WTC11 (cell line): Measurements from ENCODE around the gene TAAR9. TPM values are rescaled to one million over a fixed set of nuclear protein-coding genes. Genes with fewer than 3 reads are reported as not detected.

ENCODE experiments used
- ATAC-seq: fragments of 200-7000 bp; cut with Tn5 transposase; 2 replicates; pipeline ENCODE4 v1.10.0; 2021; ENCODE audit warnings: mild to moderate bottlenecking, moderate library complexity
- CTCF ChIA-PET: fragments of 300-600 bp; sonication (Branson Sonifier 250); formaldehyde crosslinking; loops from one replicate; lab custom pipeline; 2021; ENCODE audit warnings: antibody characterized with exemption; lab: Charles Lee
- POLR2A ChIA-PET: fragments of 350-600 bp; sonication (Branson Sonifier 250); formaldehyde crosslinking; loops from one replicate; lab custom pipeline; 2021; ENCODE audit warnings: antibody characterized with exemption; lab: Charles Lee
- DNase-seq: peaks from one replicate; pipeline ENCODE4 v3.0.0; 2021; ENCODE audit warnings: low spot score
- H3K27ac Mint-ChIP-seq: 2 replicates; pipeline ENCODE4 v1.8.0; 2021; ENCODE audit warnings: mixed read lengths
- H3K27me3 Mint-ChIP-seq: 2 replicates; pipeline ENCODE4 v1.8.0; 2021; ENCODE audit warnings: low read depth, mild to moderate bottlenecking, moderate library complexity, mixed read lengths
- H3K36me3 Mint-ChIP-seq: 2 replicates; pipeline ENCODE4 v1.8.0; 2021; ENCODE audit warnings: mixed read lengths
- H3K4me1 Mint-ChIP-seq: 2 replicates; pipeline ENCODE4 v1.8.0; 2022; ENCODE audit warnings: mixed read lengths
- H3K4me3 Mint-ChIP-seq: 2 replicates; pipeline ENCODE4 v1.8.0; 2021; ENCODE audit warnings: mild to moderate bottlenecking, moderate library complexity, mixed read lengths
- H3K9me3 Mint-ChIP-seq: 2 replicates; pipeline ENCODE4 v1.8.0; 2021; ENCODE audit warnings: mixed read lengths
- FOXK1 ChIP-seq: sonication (generic); formaldehyde crosslinking; IDR thresholded peaks from 2 replicates; pipeline ENCODE4 v1.8.0; 2022; ENCODE audit warnings: mild to moderate bottlenecking, moderate library complexity, missing genetic modification reagents
- GTF2I ChIP-seq: fragments of 250-450 bp; sonication (Bioruptor Pico); conservative IDR thresholded peaks from 2 replicates; pipeline ENCODE4 v1.4.0; 2021; ENCODE audit warnings: mild to moderate bottlenecking
- JAZF1 ChIP-seq: fragments of 250-450 bp; sonication (Bioruptor Pico); IDR thresholded peaks from 2 replicates; pipeline ENCODE4 v1.9.0; 2021; ENCODE audit warnings: moderate library complexity, mild to moderate bottlenecking, inconsistent platforms
- NFE2L1 ChIP-seq: sonication (generic); formaldehyde crosslinking; IDR thresholded peaks from 2 replicates; pipeline ENCODE4 v1.8.1; 2023; ENCODE audit warnings: missing genetic modification reagents
- NFYB ChIP-seq: sonication (generic); formaldehyde crosslinking; conservative IDR thresholded peaks from 2 replicates; pipeline ENCODE4 v1.8.0; 2022; ENCODE audit warnings: low read depth, missing genetic modification reagents
- RELA ChIP-seq: sonication (generic); formaldehyde crosslinking; IDR thresholded peaks from 2 replicates; pipeline ENCODE4 v1.8.1; 2022; ENCODE audit warnings: missing genetic modification reagents, mild to moderate bottlenecking, borderline replicate concordance
- SMAD4 ChIP-seq: sonication (generic); formaldehyde crosslinking; IDR thresholded peaks from 2 replicates; pipeline ENCODE4 v1.8.0; 2022; ENCODE audit warnings: mild to moderate bottlenecking, missing genetic modification reagents
- SP1 ChIP-seq: sonication (generic); formaldehyde crosslinking; conservative IDR thresholded peaks from 2 replicates; pipeline ENCODE4 v1.8.1; 2022; ENCODE audit warnings: missing genetic modification reagents
- ZBTB21 ChIP-seq: sonication (generic); formaldehyde crosslinking; IDR thresholded peaks from 2 replicates; pipeline ENCODE4 v1.8.1; 2023; ENCODE audit warnings: mild to moderate bottlenecking, missing genetic modification reagents, borderline replicate concordance
- total RNA-seq: library from RNA; stranded (reverse); gene quantifications from 3 replicates; pipeline ENCODE4 v1.2.3, GENCODE V29; 2021
- TF ChIP-seq, protein P1 (sequence below): fragments of 250-450 bp; sonication (Bioruptor Pico); IDR thresholded peaks from 2 replicates; pipeline ENCODE4 v2.1.2; 2022; ENCODE audit warnings: mild to moderate bottlenecking, moderate library complexity
- TF ChIP-seq, protein P2 (sequence below): sonication (generic); formaldehyde crosslinking; IDR thresholded peaks from 2 replicates; pipeline ENCODE4 v1.8.0; 2023; ENCODE audit warnings: missing genetic modification reagents
- TF ChIP-seq, protein P3 (sequence below): fragments of 250-450 bp; sonication (Bioruptor Pico); IDR thresholded peaks from 2 replicates; pipeline ENCODE4 v1.9.0; 2021; ENCODE audit warnings: mild to moderate bottlenecking
- TF ChIP-seq, protein P4 (sequence below): sonication (generic); formaldehyde crosslinking; conservative IDR thresholded peaks from 2 replicates; pipeline ENCODE4 v1.8.1; 2022; ENCODE audit warnings: mild to moderate bottlenecking, missing genetic modification reagents
- TF ChIP-seq, protein P5 (sequence below): sonication (generic); formaldehyde crosslinking; IDR thresholded peaks from 2 replicates; pipeline ENCODE4 v1.8.1; 2023; ENCODE audit warnings: mild to moderate bottlenecking, moderate library complexity, missing genetic modification reagents
- TF ChIP-seq, protein P6 (sequence below): sonication (generic); formaldehyde crosslinking; IDR thresholded peaks from 2 replicates; pipeline ENCODE4 v1.8.0; 2022; ENCODE audit warnings: mild to moderate bottlenecking, missing genetic modification reagents
- TF ChIP-seq, protein P7 (sequence below): sonication (generic); formaldehyde crosslinking; IDR thresholded peaks from 2 replicates; pipeline ENCODE4 v1.8.1; 2023; ENCODE audit warnings: mild to moderate bottlenecking, missing genetic modification reagents, borderline replicate concordance
- TF ChIP-seq, protein P8 (sequence below): fragments of 200-600 bp; IDR thresholded peaks from 2 replicates; pipeline ENCODE4 v1.8.0; 2022; ENCODE audit warnings: antibody characterized with exemption

The TAAR9 gene
- total RNA-seq, 1 experiment from 2014 or later = not detected

DNA sequence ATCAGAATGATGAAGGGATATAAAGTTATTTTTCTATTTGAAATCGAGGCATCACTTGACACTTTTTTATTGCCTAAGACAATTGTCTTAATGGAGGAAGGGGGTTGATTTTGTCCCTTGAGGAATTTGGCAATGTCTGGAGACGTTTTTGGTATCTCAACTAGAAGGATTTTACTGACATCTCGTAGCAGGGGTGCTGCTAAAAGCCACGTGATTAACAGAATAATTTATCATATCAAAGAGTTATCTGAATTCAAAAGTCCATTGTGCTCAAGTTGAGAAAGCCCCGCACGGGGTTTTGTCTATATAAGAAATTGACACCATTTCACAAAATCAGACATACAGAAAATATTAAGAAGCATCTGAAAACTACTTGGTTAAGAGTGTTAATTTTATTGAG lies 30.5 kb downstream of the TAAR9 start:
- Mint-ChIP-seq H3K27me3 (no peaks in the 10 kb centered on the region), H3K27ac (no peak overlapping the region), H3K36me3 (no peaks in the 10 kb centered on the region), H3K4me3 (no peak overlapping the region), H3K9me3 (no peaks in the 10 kb centered on the region), H3K4me1 (peaks cover 38% of the 10 kb centered on the region)
- ChIA-PET POLR2A (no interaction called here), CTCF (no interaction called here)
- TF ChIP-seq, protein P1, sequence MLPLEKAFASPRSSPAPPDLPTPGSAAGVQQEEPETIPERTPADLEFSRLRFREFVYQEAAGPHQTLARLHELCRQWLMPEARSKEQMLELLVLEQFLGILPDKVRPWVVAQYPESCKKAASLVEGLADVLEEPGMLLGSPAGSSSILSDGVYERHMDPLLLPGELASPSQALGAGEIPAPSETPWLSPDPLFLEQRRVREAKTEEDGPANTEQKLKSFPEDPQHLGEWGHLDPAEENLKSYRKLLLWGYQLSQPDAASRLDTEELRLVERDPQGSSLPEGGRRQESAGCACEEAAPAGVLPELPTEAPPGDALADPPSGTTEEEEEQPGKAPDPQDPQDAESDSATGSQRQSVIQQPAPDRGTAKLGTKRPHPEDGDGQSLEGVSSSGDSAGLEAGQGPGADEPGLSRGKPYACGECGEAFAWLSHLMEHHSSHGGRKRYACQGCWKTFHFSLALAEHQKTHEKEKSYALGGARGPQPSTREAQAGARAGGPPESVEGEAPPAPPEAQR (CRISPR knock-in tag) = no peak
- TF ChIP-seq, protein P2, sequence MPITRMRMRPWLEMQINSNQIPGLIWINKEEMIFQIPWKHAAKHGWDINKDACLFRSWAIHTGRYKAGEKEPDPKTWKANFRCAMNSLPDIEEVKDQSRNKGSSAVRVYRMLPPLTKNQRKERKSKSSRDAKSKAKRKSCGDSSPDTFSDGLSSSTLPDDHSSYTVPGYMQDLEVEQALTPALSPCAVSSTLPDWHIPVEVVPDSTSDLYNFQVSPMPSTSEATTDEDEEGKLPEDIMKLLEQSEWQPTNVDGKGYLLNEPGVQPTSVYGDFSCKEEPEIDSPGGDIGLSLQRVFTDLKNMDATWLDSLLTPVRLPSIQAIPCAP (CRISPR knock-in tag) = no peak
- TF ChIP-seq SP1 (CRISPR knock-in tag) (no peak), FOXK1 (CRISPR knock-in tag) (no peak), ZBTB21 (no peak), SMAD4 (CRISPR knock-in tag) (no peak), RELA (CRISPR knock-in tag) (no peak), NFE2L1 (CRISPR knock-in tag) (no peak), JAZF1 (CRISPR knock-in tag) (no peak), GTF2I (no peak), NFYB (CRISPR knock-in tag) (no peak)
- TF ChIP-seq, protein P3, sequence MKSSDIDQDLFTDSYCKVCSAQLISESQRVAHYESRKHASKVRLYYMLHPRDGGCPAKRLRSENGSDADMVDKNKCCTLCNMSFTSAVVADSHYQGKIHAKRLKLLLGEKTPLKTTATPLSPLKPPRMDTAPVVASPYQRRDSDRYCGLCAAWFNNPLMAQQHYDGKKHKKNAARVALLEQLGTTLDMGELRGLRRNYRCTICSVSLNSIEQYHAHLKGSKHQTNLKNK (CRISPR knock-in tag) = no peak
- TF ChIP-seq, protein P4, sequence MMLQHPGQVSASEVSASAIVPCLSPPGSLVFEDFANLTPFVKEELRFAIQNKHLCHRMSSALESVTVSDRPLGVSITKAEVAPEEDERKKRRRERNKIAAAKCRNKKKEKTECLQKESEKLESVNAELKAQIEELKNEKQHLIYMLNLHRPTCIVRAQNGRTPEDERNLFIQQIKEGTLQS = no peak
- TF ChIP-seq, protein P5, sequence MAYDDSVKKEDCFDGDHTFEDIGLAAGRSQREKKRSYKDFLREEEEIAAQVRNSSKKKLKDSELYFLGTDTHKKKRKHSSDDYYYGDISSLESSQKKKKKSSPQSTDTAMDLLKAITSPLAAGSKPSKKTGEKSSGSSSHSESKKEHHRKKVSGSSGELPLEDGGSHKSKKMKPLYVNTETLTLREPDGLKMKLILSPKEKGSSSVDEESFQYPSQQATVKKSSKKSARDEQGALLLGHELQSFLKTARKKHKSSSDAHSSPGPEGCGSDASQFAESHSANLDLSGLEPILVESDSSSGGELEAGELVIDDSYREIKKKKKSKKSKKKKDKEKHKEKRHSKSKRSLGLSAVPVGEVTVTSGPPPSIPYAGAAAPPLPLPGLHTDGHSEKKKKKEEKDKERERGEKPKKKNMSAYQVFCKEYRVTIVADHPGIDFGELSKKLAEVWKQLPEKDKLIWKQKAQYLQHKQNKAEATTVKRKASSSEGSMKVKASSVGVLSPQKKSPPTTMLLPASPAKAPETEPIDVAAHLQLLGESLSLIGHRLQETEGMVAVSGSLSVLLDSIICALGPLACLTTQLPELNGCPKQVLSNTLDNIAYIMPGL (CRISPR knock-in tag) = no peak
- TF ChIP-seq, protein P6, sequence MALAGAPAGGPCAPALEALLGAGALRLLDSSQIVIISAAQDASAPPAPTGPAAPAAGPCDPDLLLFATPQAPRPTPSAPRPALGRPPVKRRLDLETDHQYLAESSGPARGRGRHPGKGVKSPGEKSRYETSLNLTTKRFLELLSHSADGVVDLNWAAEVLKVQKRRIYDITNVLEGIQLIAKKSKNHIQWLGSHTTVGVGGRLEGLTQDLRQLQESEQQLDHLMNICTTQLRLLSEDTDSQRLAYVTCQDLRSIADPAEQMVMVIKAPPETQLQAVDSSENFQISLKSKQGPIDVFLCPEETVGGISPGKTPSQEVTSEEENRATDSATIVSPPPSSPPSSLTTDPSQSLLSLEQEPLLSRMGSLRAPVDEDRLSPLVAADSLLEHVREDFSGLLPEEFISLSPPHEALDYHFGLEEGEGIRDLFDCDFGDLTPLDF = no peak
- TF ChIP-seq, protein P7, sequence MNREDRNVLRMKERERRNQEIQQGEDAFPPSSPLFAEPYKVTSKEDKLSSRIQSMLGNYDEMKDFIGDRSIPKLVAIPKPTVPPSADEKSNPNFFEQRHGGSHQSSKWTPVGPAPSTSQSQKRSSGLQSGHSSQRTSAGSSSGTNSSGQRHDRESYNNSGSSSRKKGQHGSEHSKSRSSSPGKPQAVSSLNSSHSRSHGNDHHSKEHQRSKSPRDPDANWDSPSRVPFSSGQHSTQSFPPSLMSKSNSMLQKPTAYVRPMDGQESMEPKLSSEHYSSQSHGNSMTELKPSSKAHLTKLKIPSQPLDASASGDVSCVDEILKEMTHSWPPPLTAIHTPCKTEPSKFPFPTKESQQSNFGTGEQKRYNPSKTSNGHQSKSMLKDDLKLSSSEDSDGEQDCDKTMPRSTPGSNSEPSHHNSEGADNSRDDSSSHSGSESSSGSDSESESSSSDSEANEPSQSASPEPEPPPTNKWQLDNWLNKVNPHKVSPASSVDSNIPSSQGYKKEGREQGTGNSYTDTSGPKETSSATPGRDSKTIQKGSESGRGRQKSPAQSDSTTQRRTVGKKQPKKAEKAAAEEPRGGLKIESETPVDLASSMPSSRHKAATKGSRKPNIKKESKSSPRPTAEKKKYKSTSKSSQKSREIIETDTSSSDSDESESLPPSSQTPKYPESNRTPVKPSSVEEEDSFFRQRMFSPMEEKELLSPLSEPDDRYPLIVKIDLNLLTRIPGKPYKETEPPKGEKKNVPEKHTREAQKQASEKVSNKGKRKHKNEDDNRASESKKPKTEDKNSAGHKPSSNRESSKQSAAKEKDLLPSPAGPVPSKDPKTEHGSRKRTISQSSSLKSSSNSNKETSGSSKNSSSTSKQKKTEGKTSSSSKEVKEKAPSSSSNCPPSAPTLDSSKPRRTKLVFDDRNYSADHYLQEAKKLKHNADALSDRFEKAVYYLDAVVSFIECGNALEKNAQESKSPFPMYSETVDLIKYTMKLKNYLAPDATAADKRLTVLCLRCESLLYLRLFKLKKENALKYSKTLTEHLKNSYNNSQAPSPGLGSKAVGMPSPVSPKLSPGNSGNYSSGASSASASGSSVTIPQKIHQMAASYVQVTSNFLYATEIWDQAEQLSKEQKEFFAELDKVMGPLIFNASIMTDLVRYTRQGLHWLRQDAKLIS (CRISPR knock-in tag) = no peak
- TF ChIP-seq, protein P8, sequence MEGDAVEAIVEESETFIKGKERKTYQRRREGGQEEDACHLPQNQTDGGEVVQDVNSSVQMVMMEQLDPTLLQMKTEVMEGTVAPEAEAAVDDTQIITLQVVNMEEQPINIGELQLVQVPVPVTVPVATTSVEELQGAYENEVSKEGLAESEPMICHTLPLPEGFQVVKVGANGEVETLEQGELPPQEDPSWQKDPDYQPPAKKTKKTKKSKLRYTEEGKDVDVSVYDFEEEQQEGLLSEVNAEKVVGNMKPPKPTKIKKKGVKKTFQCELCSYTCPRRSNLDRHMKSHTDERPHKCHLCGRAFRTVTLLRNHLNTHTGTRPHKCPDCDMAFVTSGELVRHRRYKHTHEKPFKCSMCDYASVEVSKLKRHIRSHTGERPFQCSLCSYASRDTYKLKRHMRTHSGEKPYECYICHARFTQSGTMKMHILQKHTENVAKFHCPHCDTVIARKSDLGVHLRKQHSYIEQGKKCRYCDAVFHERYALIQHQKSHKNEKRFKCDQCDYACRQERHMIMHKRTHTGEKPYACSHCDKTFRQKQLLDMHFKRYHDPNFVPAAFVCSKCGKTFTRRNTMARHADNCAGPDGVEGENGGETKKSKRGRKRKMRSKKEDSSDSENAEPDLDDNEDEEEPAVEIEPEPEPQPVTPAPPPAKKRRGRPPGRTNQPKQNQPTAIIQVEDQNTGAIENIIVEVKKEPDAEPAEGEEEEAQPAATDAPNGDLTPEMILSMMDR = no peak
- ATAC-seq (no peak), DNase-seq (no peak)
